GOT3 (cell line): ENCODE results near the gene ATG4B.

Experiments
- DNase-seq: peaks from one replicate; lab custom pipeline; 2025; ENCODE audit warnings: mixed read lengths; lab: John Stamatoyannopoulos, UW

Gene ATG4B

GRCh38 chr2:241666627-241667400, 29.3 kb downstream of the ATG4B start:
- DNase-seq: no peak

- DNase-seq: no peak
Observed at GRCh38 chr2:241668354-241668753, 30.9 kb downstream of the ATG4B start.

GRCh38 chr2:241668839-241669238, 31.3 kb downstream of the ATG4B start:
- no peak for DNase-seq

GRCh38 chr2:241670333-241671110, 33.0 kb downstream of the ATG4B start:
- DNase-seq: no peak

- no peak for DNase-seq
Observed at GRCh38 chr2:241671457-241672240, 34.2 kb downstream of the ATG4B start.

- DNase-seq: no peak
Observed at GRCh38 chr2:241672243-241673188, 35.0 kb downstream of the ATG4B start.

GRCh38 chr2:241673189-241673663, 35.7 kb downstream of the ATG4B start:
- no peak for DNase-seq

GRCh38 chr2:241673797-241674725, 36.6 kb downstream of the ATG4B start:
- no peak for DNase-seq

- DNase-seq: no peak
Observed at GRCh38 chr2:241675885-241676284, 38.4 kb downstream of the ATG4B start.

- no peak for DNase-seq
Observed at GRCh38 chr2:241676665-241677064, 39.2 kb downstream of the ATG4B start.

GRCh38 chr2:241677392-241677791, 39.9 kb downstream of the ATG4B start:
- DNase-seq: no peak

GRCh38 chr2:241678307-241678706, 40.8 kb downstream of the ATG4B start:
- DNase-seq: no peak

GRCh38 chr2:241678784-241679540, 41.5 kb downstream of the ATG4B start:
- no peak for DNase-seq

GRCh38 chr2:241680044-241680443, 42.6 kb downstream of the ATG4B start:
- DNase-seq: no peak

- DNase-seq: peak; percentile 47
Observed at GRCh38 chr2:241680827-241681599, 43.5 kb downstream of the ATG4B start.

- no peak for DNase-seq
Observed at GRCh38 chr2:241686324-241686649, 48.8 kb downstream of the ATG4B start.

- DNase-seq: peak; percentile 91
Observed at GRCh38 chr2:241686650-241687425, 49.3 kb downstream of the ATG4B start, which contains the start of gene DTYMK. TSS of gene DTYMK (minus strand) at chr2:241686815. CDS start at chr2:241686783, 32 bp downstream.

- DNase-seq: no peak
Observed at GRCh38 chr2:241689306-241689705, 51.8 kb downstream of the ATG4B start.
